ENCODE results near the gene DNMT1.

DNA sequence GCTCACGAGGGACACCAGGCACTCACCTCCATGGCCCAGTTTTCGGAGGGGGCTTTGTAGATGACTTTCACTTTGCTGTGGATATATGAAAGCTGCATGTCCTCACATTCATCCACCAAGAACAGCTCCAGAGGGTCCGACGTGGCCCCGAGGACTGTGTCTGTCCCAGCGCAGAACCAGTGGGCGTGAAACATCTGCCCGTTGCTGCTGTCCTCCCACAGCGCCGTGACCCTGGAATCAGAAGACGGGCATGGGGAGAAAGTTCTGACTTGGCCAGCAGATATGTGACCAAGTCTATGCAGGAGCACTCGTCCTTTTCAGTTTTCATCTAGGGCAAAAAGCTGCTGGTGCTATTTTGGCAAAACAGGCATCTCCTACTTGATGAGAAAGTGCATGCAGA, 45.3 kb downstream of the DNMT1 start:
- TF ChIP-seq, protein P1, sequence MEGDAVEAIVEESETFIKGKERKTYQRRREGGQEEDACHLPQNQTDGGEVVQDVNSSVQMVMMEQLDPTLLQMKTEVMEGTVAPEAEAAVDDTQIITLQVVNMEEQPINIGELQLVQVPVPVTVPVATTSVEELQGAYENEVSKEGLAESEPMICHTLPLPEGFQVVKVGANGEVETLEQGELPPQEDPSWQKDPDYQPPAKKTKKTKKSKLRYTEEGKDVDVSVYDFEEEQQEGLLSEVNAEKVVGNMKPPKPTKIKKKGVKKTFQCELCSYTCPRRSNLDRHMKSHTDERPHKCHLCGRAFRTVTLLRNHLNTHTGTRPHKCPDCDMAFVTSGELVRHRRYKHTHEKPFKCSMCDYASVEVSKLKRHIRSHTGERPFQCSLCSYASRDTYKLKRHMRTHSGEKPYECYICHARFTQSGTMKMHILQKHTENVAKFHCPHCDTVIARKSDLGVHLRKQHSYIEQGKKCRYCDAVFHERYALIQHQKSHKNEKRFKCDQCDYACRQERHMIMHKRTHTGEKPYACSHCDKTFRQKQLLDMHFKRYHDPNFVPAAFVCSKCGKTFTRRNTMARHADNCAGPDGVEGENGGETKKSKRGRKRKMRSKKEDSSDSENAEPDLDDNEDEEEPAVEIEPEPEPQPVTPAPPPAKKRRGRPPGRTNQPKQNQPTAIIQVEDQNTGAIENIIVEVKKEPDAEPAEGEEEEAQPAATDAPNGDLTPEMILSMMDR (IDR thresholded peaks at IDR 0.05): no peak
- TF ChIP-seq POLR2AphosphoS5 (IDR thresholded peaks at IDR 0.05): no peak
- TF ChIP-seq POLR2A (IDR thresholded peaks at IDR 0.05): no peak
- TF ChIP-seq EP300 (IDR thresholded peaks at IDR 0.05): no peak

Measured in suprapubic skin (tissue), 4 donors.